ENCODE measurements around the gene OR4C11. TPM values are rescaled to one million over a fixed set of nuclear protein-coding genes. Genes with fewer than 3 reads are reported as not detected.

The OR4C11 gene
- total and polyA plus RNA-seq, 2 donors (not counting 3 experiments of a cell fraction or from before 2014, with no cell fraction given) = not detected

GRCh38 chr11:55655096-55655495 lies 47.7 kb upstream of the OR4C11 start:
- dilution Hi-C loops (cut with MboI; ENCODE audit: extremely low pct_ligation_motif_present, low sequenced_read_pairs) = no loop called here
- Histone ChIP-seq H3K27me3 (ENCODE audit: control insufficient read depth in 2 of 2, insufficient read depth in 2 of 2, low read length in 2 of 2) (no peaks in the 10 kb centered on the region), H3K9me3 (replicated peaks; ENCODE audit: control insufficient read depth, insufficient read depth, low read length) (peaks cover 11% of the 10 kb centered on the region), H3K4me2 (ENCODE audit: insufficient read depth, low read length) (no peak overlapping the region), H3K79me2 (ENCODE audit: control insufficient read depth, insufficient read depth, low read length) (no peaks in the 10 kb centered on the region), H3K4me1 (ENCODE audit: control insufficient read depth, extremely low read depth, insufficient read depth, low read length) (no peaks in the 10 kb centered on the region), H3K4me3 (replicated peaks in 1 of 3; ENCODE audit: insufficient read depth in 1 of 3, low read depth in 1 of 3, low read length in 3 of 3) (no peak overlapping the region), H4K20me1 (replicated peaks; ENCODE audit: control insufficient read depth, extremely low read depth, insufficient read depth, low read length) (no peaks in the 10 kb centered on the region), H3K9me1 (replicated peaks; ENCODE audit: control insufficient read depth, extremely low read depth, insufficient read depth, low read length) (no peaks in the 10 kb centered on the region), H2AFZ (ENCODE audit: low read depth, low read length) (no peak overlapping the region), H3K9ac (replicated peaks; ENCODE audit: extremely low read depth, insufficient read depth, low read length) (no peak overlapping the region), H3K27ac (ENCODE audit: insufficient read depth, low read depth, low read length) (no peak overlapping the region), H3K36me3 (ENCODE audit: control insufficient read depth in 2 of 2, extremely low read depth in 1 of 2, insufficient read depth in 2 of 2, low read length in 2 of 2) (no peaks in the 10 kb centered on the region)
- TF ChIP-seq POLR2AphosphoS5 (IDR thresholded peaks at IDR 0.05; ENCODE audit: insufficient read depth, low read depth, low read length) (no peak), POLR2A (IDR thresholded peaks at IDR 0.05; ENCODE audit: low read depth, low read length) (no peak), MAX (IDR thresholded peaks at IDR 0.05; ENCODE audit: insufficient read depth, insufficient read length) (no peak), JUN (IDR thresholded peaks at IDR 0.05; ENCODE audit: borderline replicate concordance, insufficient read depth, insufficient read length, low read depth) (no peak), CTCF (IDR thresholded peaks at IDR 0.05; ENCODE audit: extremely low read depth in 1 of 2, insufficient read depth in 1 of 2, low read depth in 1 of 2, low read length in 2 of 2) (no peak), FOS (IDR thresholded peaks at IDR 0.05; ENCODE audit: borderline replicate concordance, insufficient read depth, low read length) (no peak), MYC (IDR thresholded peaks at IDR 0.05; ENCODE audit: low read depth, low read length) (no peak), EZH2 (IDR thresholded peaks at IDR 0.05; ENCODE audit: borderline replicate concordance, low read depth, low read length, severe bottlenecking) (no peak)
- intact Hi-C loops (cut with micrococcal nuclease) = no loop called here
- ChIA-PET POLR2A (no interaction called here), CTCF (no interaction called here)
- no peak for DNase-seq (ENCODE audit: low read depth, low spot score)
- FAIRE-seq = no peak
- BruUV-seq (replicated peaks) = no TSS peak
